Epithelial cell of proximal tubule (primary cell): ENCODE measurements around the gene RSPH9. TPM values are rescaled to one million over a fixed set of nuclear protein-coding genes. Genes with fewer than 3 reads are reported as not detected.

Experiments
- DNase-seq: peaks from one replicate; pipeline ENCODE4 v3.0.0-alpha.2; 2011; ENCODE audit warnings: low read depth
- H3K4me3 ChIP-seq: 2 replicates; pipeline ENCODE4 v1.5.1; 2011; ENCODE audit warnings: low read depth, mild to moderate bottlenecking, low read length
- CTCF ChIP-seq: conservative IDR thresholded peaks from 2 replicates; pipeline ENCODE4 v1.5.1; 2012; ENCODE audit warnings: low read depth, mild to moderate bottlenecking, low read length
- total RNA-seq: library from RNA; depleted of rRNA; stranded (reverse); fragments of >200 nt; gene quantifications from 2 replicates; pipeline ENCODE4 v1.2.3, GENCODE V29; 2015

The RSPH9 gene
- total RNA-seq, 1 donor from 2014 or later, result not detected

GRCh38 chr6:43609402-43609801 is 35.4 kb upstream of the RSPH9 start:
- H3K4me3 ChIP-seq, result no peak overlapping the region
- TF ChIP-seq CTCF, result no peak
- no peak for DNase-seq

GRCh38 chr6:43610431-43610830 is 34.4 kb upstream of the RSPH9 start:
- no peak for DNase-seq
- H3K4me3 ChIP-seq, result no peak overlapping the region
- TF ChIP-seq CTCF, result no peak

GRCh38 chr6:43613721-43614395 is 31.0 kb upstream of the RSPH9 start:
- DNase-seq, result no peak
- TF ChIP-seq CTCF, result no peak
- H3K4me3 ChIP-seq, result no peak overlapping the region

GRCh38 chr6:43614396-43614730 is 30.5 kb upstream of the RSPH9 start:
- no peak for TF ChIP-seq CTCF
- H3K4me3 ChIP-seq, result no peak overlapping the region
- no peak for DNase-seq

- TF ChIP-seq CTCF, result no peak
- DNase-seq, result no peak
- H3K4me3 ChIP-seq, result no peak overlapping the region
Observed at GRCh38 chr6:43616725-43617472, 27.9 kb upstream of the RSPH9 start.

- no peak for TF ChIP-seq CTCF
- no peak for DNase-seq
- H3K4me3 ChIP-seq, result no peak overlapping the region
Observed at GRCh38 chr6:43621078-43621835, 23.6 kb upstream of the RSPH9 start.
